CD14-positive monocyte (primary cell): ENCODE results near the gene FGFR4. TPM values are rescaled to one million over a fixed set of nuclear protein-coding genes. Genes with fewer than 3 reads are reported as not detected.

ENCODE experiments used
- DNase-seq, 3 donors: peaks; one replicate each; pipeline ENCODE4 v3.0.0-alpha.2; 2011 to 2022
- H2AFZ ChIP-seq: 2 replicates; pipeline ENCODE4 v1.6.0; 2012; ENCODE audit warnings: mild to moderate bottlenecking, low read depth, low read length, inconsistent platforms; ENCODE audit not compliant: insufficient read depth, poor library complexity, severe bottlenecking
- H3K27ac ChIP-seq, 2 donors: 1 replicate in 1 of 2; 2 replicates in 1 of 2; pipeline ENCODE4 v1.5.1; 2012 to 2013; ENCODE audit warnings: low read length in 2 of 2, control low read depth in 1 of 2, inconsistent platforms in 1 of 2, low read depth in 1 of 2, mild to moderate bottlenecking in 1 of 2
- H3K27me3 ChIP-seq, 2 donors: one replicate each; pipeline versions ENCODE4 v1.6.0 to v1.6.1; 2011 to 2013; ENCODE audit warnings: low read length in 2 of 2; ENCODE audit not compliant: control insufficient read depth in 2 of 2, insufficient read depth in 2 of 2
- H3K36me3 ChIP-seq, 2 donors: replicated peaks in 1 of 2; 1 replicate in 1 of 2; 2 replicates in 1 of 2; pipeline versions ENCODE4 v1.5.1 to v1.6.1; 2012 to 2013; ENCODE audit warnings: low read length in 2 of 2, control low read depth in 1 of 2, inconsistent platforms in 1 of 2, mild to moderate bottlenecking in 1 of 2; ENCODE audit not compliant: insufficient read depth in 2 of 2, control insufficient read depth in 1 of 2
- H3K4me1 ChIP-seq, 2 donors: 1 replicate in 1 of 2; 2 replicates in 1 of 2; pipeline versions ENCODE4 v1.5.1 to v1.6.1; 2012 to 2013; ENCODE audit warnings: low read length in 2 of 2, control low read depth in 1 of 2, inconsistent platforms in 1 of 2, mild to moderate bottlenecking in 1 of 2, moderate library complexity in 1 of 2; ENCODE audit not compliant: insufficient read depth in 2 of 2, control insufficient read depth in 1 of 2
- H3K4me2 ChIP-seq: replicated peaks from 2 replicates; pipeline ENCODE3; 2012; ENCODE audit warnings: low read length, moderate library complexity, mild to moderate bottlenecking; ENCODE audit not compliant: poor library complexity, severe bottlenecking; ENCODE audit errors: extremely low read depth
- H3K4me3 ChIP-seq, 3 experiments: fragments of 200-600 bp in 1 of 3; sonication (generic) in 1 of 3; replicated peaks in 1 of 3; 1 replicate in 2 of 3; 2 replicates in 1 of 3; pipeline ENCODE4 v1.5.1; 2011 to 2013; ENCODE audit warnings: low read length in 3 of 3, mild to moderate bottlenecking in 3 of 3, control low read depth in 2 of 3, low read depth in 2 of 3, inconsistent platforms in 1 of 3, moderate library complexity in 1 of 3
- H3K79me2 ChIP-seq: 2 replicates; pipeline ENCODE4 v1.6.0; 2012; ENCODE audit warnings: mild to moderate bottlenecking, control low read depth, inconsistent platforms, low read length, moderate library complexity; ENCODE audit not compliant: insufficient read depth
- H3K9ac ChIP-seq: 2 replicates; pipeline ENCODE4 v1.6.0; 2017; ENCODE audit warnings: low read length, mild to moderate bottlenecking; ENCODE audit not compliant: insufficient read depth, poor library complexity, severe bottlenecking
- H3K9me3 ChIP-seq, 2 donors: replicated peaks in 1 of 2; 1 replicate in 1 of 2; 2 replicates in 1 of 2; pipeline versions ENCODE4 v1.5.1 to v1.6.1; 2012 to 2013; ENCODE audit warnings: low read length in 2 of 2, control low read depth in 1 of 2; ENCODE audit not compliant: control insufficient read depth in 1 of 2, insufficient read depth in 1 of 2
- H4K20me1 ChIP-seq: 2 replicates; pipeline ENCODE4 v1.6.0; 2012; ENCODE audit warnings: mild to moderate bottlenecking, low read length, control low read depth, moderate library complexity; ENCODE audit not compliant: insufficient read depth
- H3K27ac Mint-ChIP-seq, 7 donors: one replicate each; pipeline ENCODE4 v1.8.0; 2020; ENCODE audit warnings: mild to moderate bottlenecking in 7 of 7, mixed read lengths in 7 of 7, moderate library complexity in 6 of 7, inconsistent platforms in 2 of 7
- H3K27me3 Mint-ChIP-seq, 3 donors: one replicate each; pipeline ENCODE4 v1.8.0; 2021 to 2022; ENCODE audit warnings: low read depth in 3 of 3, mild to moderate bottlenecking in 3 of 3, mixed read lengths in 3 of 3, moderate library complexity in 3 of 3, inconsistent platforms in 1 of 3
- H3K36me3 Mint-ChIP-seq, 2 donors: one replicate each; pipeline ENCODE4 v1.8.0; 2020; ENCODE audit warnings: mixed read lengths in 2 of 2, inconsistent platforms in 1 of 2, mild to moderate bottlenecking in 1 of 2
- H3K4me1 Mint-ChIP-seq: one replicate; pipeline ENCODE4 v1.8.0; 2020; ENCODE audit warnings: mild to moderate bottlenecking, mixed read lengths
- H3K4me3 Mint-ChIP-seq, 2 donors: one replicate each; pipeline ENCODE4 v1.8.0; 2020; ENCODE audit warnings: mild to moderate bottlenecking in 2 of 2, mixed read lengths in 2 of 2, moderate library complexity in 1 of 2
- H3K9me3 Mint-ChIP-seq, 7 donors: one replicate each; pipeline ENCODE4 v1.8.0; 2020 to 2022; ENCODE audit warnings: mixed read lengths in 7 of 7, mild to moderate bottlenecking in 6 of 7, moderate library complexity in 6 of 7, inconsistent platforms in 2 of 7
- CTCF ChIP-seq: fragments of 200-600 bp; IDR thresholded peaks from one replicate; pipeline ENCODE4 v1.8.0; 2022; ENCODE audit warnings: antibody characterized with exemption, mild to moderate bottlenecking
- WGBS: methylation state at CpG from one replicate; pipeline ENCODE4 v1.1.5; 2013; ENCODE audit warnings: missing lambda C conversion rate; ENCODE audit not compliant: insufficient coverage; 5-methylcytosine and 5-hydroxymethylcytosine counted together
- intact Hi-C, 2 donors: fragments of 100-400 bp; cut with micrococcal nuclease; formaldehyde crosslinking; loops; one replicate each; pipeline versions ENCODE4 v1.15.0 to v1.15.1; 2023
- polyA plus RNA-seq, 3 donors: library from polyadenylated mRNA; depleted of rRNA in 1 of 3; unstranded in 2 of 3; stranded (reverse) in 1 of 3; fragments of 300-500 nt in 2 of 3; fragments of >200 nt in 1 of 3; fragmentation: Illumina TruSeq in 2 of 3; gene quantifications; 1 replicate in 2 of 3; 2 replicates in 1 of 3; pipeline ENCODE4 v1.2.3, GENCODE V29; 2012 to 2021

FGFR4 gene
- polyA plus RNA-seq, 3 donors, result 0.39 TPM; not detected in 2

DNA sequence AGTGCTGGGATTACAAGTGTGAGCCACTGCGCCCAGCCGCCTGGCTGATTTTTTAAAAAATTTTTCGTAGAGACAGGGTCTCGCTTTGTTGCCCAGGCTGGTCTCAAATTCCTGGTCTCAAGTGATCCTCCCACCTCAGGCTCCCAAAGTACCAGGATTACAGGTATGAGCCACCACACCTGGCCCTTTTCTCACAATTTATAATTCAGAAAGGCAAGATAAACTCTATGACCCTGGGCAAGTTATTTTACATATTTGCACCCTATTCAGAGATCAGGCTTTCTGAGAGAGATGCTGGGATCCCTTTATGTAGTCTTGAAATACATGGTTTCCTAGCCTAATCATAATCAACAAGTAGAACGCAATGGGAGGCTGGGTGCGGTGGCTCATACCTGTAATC, 43.6 kb upstream of the FGFR4 start:
- Histone ChIP-seq H3K79me2 (peaks cover 5% of the 10 kb centered on the region), H3K27ac (no peak overlapping the region), H3K4me3 (no peak overlapping the region), H3K36me3 (peaks cover 49 to 77% of the 10 kb centered on the region in 2 donors), H3K9me3 (no peaks in the 10 kb centered on the region), H3K9ac (no peak overlapping the region), H3K4me2 (no peak overlapping the region), H4K20me1 (peaks cover 11% of the 10 kb centered on the region), H3K27me3 (no peaks in the 10 kb centered on the region), H3K4me1 (no peaks in the 10 kb centered on the region), H2AFZ (no peak overlapping the region)
- H3K4me3 Mint-ChIP-seq, result no peak overlapping the region
- TF ChIP-seq CTCF, result no peak
- intact Hi-C loops, result no loop called here
- peaks cover 0 to 2% (median 0%) of the 10 kb centered on the region in 7 donors for H3K9me3 Mint-ChIP-seq
- no peaks in the 10 kb centered on the region for H3K4me1 Mint-ChIP-seq
- no peaks in the 10 kb centered on the region for H3K27me3 Mint-ChIP-seq
- peaks cover 64% of the 10 kb centered on the region in 2 donors for H3K36me3 Mint-ChIP-seq
- no peak for DNase-seq
- H3K27ac Mint-ChIP-seq, result no peak overlapping the region
- WGBS, result 100% methylated on average over 6 of the region's 6 CpGs

DNA sequence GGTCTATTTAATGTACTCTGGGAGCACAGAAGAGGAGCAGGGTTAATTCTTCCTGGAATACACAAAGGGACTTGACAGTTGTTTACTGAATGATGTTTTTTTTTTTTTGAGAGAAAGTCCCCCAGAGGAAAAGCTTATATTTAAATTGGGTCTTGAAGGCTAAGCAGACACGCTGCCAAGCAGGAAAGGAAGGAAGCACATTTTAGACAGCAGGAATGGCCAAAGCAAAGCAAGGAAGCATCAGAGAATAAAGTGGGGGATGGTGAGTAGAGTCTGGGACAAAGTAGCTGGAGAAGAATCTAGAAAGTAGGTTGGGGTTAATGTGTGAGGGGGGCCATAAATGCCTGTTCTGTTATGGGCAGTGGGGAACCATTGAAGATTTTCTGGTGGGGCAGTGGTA, 42.8 kb upstream of the FGFR4 start:
- Histone ChIP-seq H3K4me1 (no peaks in the 10 kb centered on the region), H3K4me2 (no peak overlapping the region), H3K27ac (no peak overlapping the region), H3K9ac (no peak overlapping the region), H3K27me3 (no peaks in the 10 kb centered on the region), H2AFZ (no peak overlapping the region), H4K20me1 (peaks cover 3% of the 10 kb centered on the region), H3K79me2 (no peaks in the 10 kb centered on the region), H3K36me3 (peaks cover 52 to 80% of the 10 kb centered on the region in 2 donors), H3K9me3 (no peaks in the 10 kb centered on the region), H3K4me3 (no peak overlapping the region)
- peak overlapping the region in 1 of 7 donors; percentile 20 for H3K27ac Mint-ChIP-seq
- H3K9me3 Mint-ChIP-seq, result peaks cover 0 to 2% (median 0%) of the 10 kb centered on the region in 7 donors
- no peak overlapping the region for H3K4me3 Mint-ChIP-seq
- H3K36me3 Mint-ChIP-seq, result peaks cover 68 to 72% of the 10 kb centered on the region in 2 donors
- peaks cover 0 to 2% (median 0%) of the 10 kb centered on the region in 3 donors for H3K27me3 Mint-ChIP-seq
- H3K4me1 Mint-ChIP-seq, result no peaks in the 10 kb centered on the region
- TF ChIP-seq CTCF, result no peak
- intact Hi-C loops, result no loop called here
- 75% methylated on average over 1 of the region's 1 CpG for WGBS
- DNase-seq, result no peak
